ENCODE results near the gene ARL3.

DNA sequence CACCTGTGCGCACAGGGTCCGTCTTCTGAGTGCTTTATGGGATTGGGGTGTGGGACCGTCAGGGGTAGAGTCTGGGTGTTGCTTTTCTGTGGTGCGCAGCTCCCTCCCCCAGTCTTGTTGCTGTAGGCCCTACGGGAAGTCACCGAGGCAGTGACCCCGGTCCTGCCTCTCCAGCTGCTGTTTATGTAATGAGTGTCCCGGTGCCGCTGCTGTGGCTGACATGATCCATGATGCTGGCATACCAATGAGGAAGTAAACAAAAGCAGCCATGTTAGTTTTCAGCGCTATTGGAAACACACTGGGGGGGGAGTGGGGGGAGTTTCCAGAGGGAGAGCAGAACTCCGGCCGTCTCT, 68.8 kb downstream of the ARL3 start:
- TF ChIP-seq CTCF (IDR thresholded peaks at IDR 0.05; ENCODE audit: borderline replicate concordance, extremely low read depth, low read length, poor library complexity, severe bottlenecking), result no peak
- TF ChIP-seq EZH2 (IDR thresholded peaks at IDR 0.05; ENCODE audit: borderline replicate concordance, low read depth, low read length, severe bottlenecking), result no peak

All from DND-41 (cell line).